ENCODE data around the gene RUFY2. TPM values are rescaled to one million over a fixed set of nuclear protein-coding genes. Genes with fewer than 3 reads are reported as not detected.

The RUFY2 gene
- total RNA-seq, 1 experiment from 2014 or later, result 29.4 TPM

DNA sequence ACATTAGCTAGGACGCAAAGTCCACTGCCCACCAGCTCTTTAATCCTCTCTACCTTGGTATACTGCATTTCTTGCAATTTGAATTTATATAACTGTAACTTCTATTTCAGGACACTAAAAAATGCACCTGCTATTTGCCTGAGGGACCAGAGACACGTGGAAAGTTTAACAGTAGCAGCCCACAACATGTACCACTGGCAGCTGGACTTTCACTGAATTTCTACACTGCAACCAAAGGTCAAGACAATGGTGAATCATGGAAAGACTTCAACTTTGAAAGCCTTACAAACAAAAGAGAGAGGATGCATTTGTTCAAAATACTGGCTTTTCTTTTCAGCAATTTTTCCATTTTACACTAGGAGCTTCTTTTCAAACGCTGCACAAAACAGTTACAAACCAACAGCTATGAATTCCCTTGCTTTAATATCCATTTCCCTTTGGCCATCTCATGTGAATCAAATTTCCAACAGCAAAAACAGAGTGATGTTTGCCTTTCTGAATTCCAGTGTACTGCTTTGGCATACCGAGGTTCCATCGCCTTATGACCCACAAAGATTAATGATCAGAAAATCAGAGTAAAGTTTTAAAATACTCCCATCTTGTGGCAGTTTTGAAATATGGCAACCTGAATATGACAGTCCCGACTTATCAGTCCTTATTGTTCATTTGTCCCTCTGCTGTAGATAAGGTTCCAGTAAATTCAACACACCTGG, 105.1 kb downstream of the RUFY2 start:
- H3K4me3 Mint-ChIP-seq (ENCODE audit: low read depth, unreplicated experiment), result no peak overlapping the region
- H3K4me1 Mint-ChIP-seq (ENCODE audit: low read depth, unreplicated experiment), result peaks cover 31% of the 10 kb centered on the region
- intact Hi-C loops (cut with micrococcal nuclease; ENCODE audit: unreplicated experiment), result loop anchor here (1.0 to 5.0 kb wide), 3 partner anchors 90 to 445 kb away; no protein-coding TSS in a partner anchor
- no peak overlapping the region for H3K27ac Mint-ChIP-seq (ENCODE audit: unreplicated experiment)
- H3K9me3 Mint-ChIP-seq (ENCODE audit: low read depth, unreplicated experiment), result no peaks in the 10 kb centered on the region
- BruUV-seq (replicated peaks), result no TSS peak
- H3K27me3 Mint-ChIP-seq (ENCODE audit: unreplicated experiment), result no peaks in the 10 kb centered on the region
- peak; percentile 24 for TF ChIP-seq CTCF (IDR thresholded peaks at IDR 0.05; ENCODE audit: unreplicated experiment)
- H3K36me3 Mint-ChIP-seq (ENCODE audit: insufficient read depth, unreplicated experiment), result no peaks in the 10 kb centered on the region
- CTCF ChIA-PET, result interaction anchor here (0.7 to 3.0 kb wide), 6 partner anchors 30 to 447 kb away, joined by 3 to 51 read pairs (median 4); partner anchors contain the start of gene HNRNPH3
- peak; percentile 16 for DNase-seq

- no peak overlapping the region for H3K4me3 Mint-ChIP-seq (ENCODE audit: low read depth, unreplicated experiment)
- no peak for DNase-seq
- intact Hi-C loops (cut with micrococcal nuclease; ENCODE audit: unreplicated experiment), result loop anchor here (5.0 kb wide), 1 partner anchor 444 kb away; no protein-coding TSS in a partner anchor
- no peaks in the 10 kb centered on the region for H3K9me3 Mint-ChIP-seq (ENCODE audit: low read depth, unreplicated experiment)
- peaks cover 26% of the 10 kb centered on the region for H3K4me1 Mint-ChIP-seq (ENCODE audit: low read depth, unreplicated experiment)
- no peak for TF ChIP-seq CTCF (IDR thresholded peaks at IDR 0.05; ENCODE audit: unreplicated experiment)
- no peaks in the 10 kb centered on the region for H3K27me3 Mint-ChIP-seq (ENCODE audit: unreplicated experiment)
- BruUV-seq (replicated peaks), result no TSS peak
- H3K36me3 Mint-ChIP-seq (ENCODE audit: insufficient read depth, unreplicated experiment), result no peaks in the 10 kb centered on the region
- no peak overlapping the region for H3K27ac Mint-ChIP-seq (ENCODE audit: unreplicated experiment)
- CTCF ChIA-PET, result interaction anchor here (0.7 to 3.0 kb wide), 6 partner anchors 30 to 446 kb away, joined by 3 to 51 read pairs (median 4); partner anchors contain the start of gene HNRNPH3
Observed at GRCh38 chr10:68301301-68301700, 105.8 kb downstream of the RUFY2 start.

- TF ChIP-seq CTCF (IDR thresholded peaks at IDR 0.05; ENCODE audit: unreplicated experiment), result no peak
- no peak for DNase-seq
- Mint-ChIP-seq H3K36me3 (ENCODE audit: insufficient read depth, unreplicated experiment) (no peaks in the 10 kb centered on the region), H3K9me3 (ENCODE audit: low read depth, unreplicated experiment) (no peaks in the 10 kb centered on the region), H3K4me3 (ENCODE audit: low read depth, unreplicated experiment) (no peak overlapping the region), H3K27me3 (ENCODE audit: unreplicated experiment) (no peaks in the 10 kb centered on the region), H3K4me1 (ENCODE audit: low read depth, unreplicated experiment) (peaks cover 6% of the 10 kb centered on the region), H3K27ac (ENCODE audit: unreplicated experiment) (no peak overlapping the region)
- CTCF ChIA-PET, result no interaction called here
- BruUV-seq (replicated peaks), result no TSS peak
- intact Hi-C loops (cut with micrococcal nuclease; ENCODE audit: unreplicated experiment), result no loop called here
Observed at GRCh38 chr10:68296843-68297663, 110.0 kb downstream of the RUFY2 start.

Other genes with a start within 250 kb of the RUFY2 start
- not detected in 2 replicates for gene ATOH7, start 175.2 kb downstream of the RUFY2 start, total RNA-seq (2022)
- 170 and 184 TPM in 2 replicates for gene HNRNPH3, start 75.2 kb downstream of the RUFY2 start, total RNA-seq (2022)
- 8.9 TPM in 2 replicates for gene PBLD, start 74.3 kb downstream of the RUFY2 start, total RNA-seq (2022)
- gene DNA2, start 64.7 kb upstream of the RUFY2 start, total RNA-seq (2022), result 37.7 and 40.0 TPM in 2 replicates
- 42.1 and 44.1 TPM in 2 replicates for gene SLC25A16, start 120.2 kb upstream of the RUFY2 start, total RNA-seq (2022)
- gene TET1, start 153.1 kb upstream of the RUFY2 start, total RNA-seq (2022), result 1.2 TPM in 2 replicates

Measured in Calu3 (cell line).